ENCODE measurements around the gene SPAG9.

Gene SPAG9, protein sequence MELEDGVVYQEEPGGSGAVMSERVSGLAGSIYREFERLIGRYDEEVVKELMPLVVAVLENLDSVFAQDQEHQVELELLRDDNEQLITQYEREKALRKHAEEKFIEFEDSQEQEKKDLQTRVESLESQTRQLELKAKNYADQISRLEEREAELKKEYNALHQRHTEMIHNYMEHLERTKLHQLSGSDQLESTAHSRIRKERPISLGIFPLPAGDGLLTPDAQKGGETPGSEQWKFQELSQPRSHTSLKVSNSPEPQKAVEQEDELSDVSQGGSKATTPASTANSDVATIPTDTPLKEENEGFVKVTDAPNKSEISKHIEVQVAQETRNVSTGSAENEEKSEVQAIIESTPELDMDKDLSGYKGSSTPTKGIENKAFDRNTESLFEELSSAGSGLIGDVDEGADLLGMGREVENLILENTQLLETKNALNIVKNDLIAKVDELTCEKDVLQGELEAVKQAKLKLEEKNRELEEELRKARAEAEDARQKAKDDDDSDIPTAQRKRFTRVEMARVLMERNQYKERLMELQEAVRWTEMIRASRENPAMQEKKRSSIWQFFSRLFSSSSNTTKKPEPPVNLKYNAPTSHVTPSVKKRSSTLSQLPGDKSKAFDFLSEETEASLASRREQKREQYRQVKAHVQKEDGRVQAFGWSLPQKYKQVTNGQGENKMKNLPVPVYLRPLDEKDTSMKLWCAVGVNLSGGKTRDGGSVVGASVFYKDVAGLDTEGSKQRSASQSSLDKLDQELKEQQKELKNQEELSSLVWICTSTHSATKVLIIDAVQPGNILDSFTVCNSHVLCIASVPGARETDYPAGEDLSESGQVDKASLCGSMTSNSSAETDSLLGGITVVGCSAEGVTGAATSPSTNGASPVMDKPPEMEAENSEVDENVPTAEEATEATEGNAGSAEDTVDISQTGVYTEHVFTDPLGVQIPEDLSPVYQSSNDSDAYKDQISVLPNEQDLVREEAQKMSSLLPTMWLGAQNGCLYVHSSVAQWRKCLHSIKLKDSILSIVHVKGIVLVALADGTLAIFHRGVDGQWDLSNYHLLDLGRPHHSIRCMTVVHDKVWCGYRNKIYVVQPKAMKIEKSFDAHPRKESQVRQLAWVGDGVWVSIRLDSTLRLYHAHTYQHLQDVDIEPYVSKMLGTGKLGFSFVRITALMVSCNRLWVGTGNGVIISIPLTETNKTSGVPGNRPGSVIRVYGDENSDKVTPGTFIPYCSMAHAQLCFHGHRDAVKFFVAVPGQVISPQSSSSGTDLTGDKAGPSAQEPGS (N-terminal part only)

GRCh38 chr17:51120739-51121619 lies at the start of gene SPAG9:
TSS of gene SPAG9 (minus strand) at chr17:51120868. CDS start at chr17:51120656, 212 bp downstream.
- peak; percentile 94 for DNase-seq

- no peak for DNase-seq
Measured at GRCh38 chr17:51169340-51169739, 48.7 kb upstream of the SPAG9 start.

GRCh38 chr17:51166987-51167931 lies 46.6 kb upstream of the SPAG9 start:
- DNase-seq = peak; percentile 92

DNA sequence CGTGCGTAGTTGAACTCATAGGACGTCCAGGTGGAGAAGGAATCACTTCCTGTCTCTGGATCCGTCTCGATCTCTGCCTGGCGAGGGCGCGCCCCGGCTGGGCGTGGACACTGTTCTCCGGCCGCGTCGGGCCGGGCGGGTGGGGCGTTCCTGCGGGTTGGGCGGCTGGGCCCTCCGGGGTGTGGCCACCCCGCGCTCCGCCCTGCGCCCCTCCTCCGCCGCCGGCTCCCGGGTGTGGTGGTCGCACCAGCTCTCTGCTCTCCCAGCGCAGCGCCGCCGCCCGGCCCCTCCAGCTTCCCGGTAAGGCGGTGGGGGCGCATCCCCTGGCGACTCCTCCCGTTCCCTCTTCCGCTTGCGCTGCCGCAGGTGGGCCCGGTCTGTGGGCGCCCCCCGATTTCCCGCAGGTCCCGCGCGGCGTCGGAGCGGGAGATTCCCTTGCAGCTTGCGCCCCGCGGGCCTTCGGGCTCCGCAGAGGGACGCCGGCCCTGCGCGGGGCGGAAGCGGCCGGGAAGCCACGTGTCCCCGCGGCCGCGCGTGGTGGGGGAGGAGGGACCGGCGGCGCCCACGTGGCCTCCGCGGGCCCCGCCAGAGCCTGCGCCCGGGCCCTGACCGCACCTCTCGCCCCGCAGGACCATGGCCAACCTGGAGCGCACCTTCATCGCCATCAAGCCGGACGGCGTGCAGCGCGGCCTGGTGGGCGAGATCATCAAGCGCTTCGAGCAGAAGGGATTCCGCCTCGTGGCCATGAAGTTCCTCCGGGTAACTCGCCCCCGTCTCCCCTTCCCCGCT lies 45.7 kb upstream of the SPAG9 start, which contains the start of gene NME2:
Gene NME2, plus strand, starts transcription at position 214 of the 789 bp plus-strand sequence. Its CDS starts 420 bp downstream, at position 634.
- peak; percentile 94 for DNase-seq

DNA sequence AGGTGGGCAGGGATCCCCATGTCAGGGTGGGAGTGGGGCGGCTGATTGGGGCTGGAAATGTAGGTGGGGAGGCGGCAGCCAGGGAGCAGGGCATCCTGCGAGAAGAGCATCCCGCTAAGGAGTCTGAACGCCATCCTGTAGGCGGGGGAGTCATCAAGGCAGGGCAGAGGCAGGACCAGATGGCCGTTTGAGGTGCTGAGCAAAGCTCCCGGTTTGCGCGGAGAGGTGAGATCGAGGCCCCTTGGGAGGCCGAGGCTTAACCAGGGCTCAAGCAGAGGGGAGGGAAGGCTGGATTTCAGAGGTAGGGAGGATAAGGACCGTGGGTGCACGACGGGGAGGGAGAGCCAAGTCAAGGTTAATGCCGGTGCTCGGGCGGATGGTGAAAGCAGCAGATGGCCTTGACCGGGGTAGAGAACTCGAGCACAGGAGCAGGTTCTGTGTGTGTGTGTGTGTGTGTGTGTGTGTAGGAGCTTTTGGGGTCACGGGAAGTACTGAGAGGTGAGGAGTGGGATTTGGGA lies 45.1 kb upstream of the SPAG9 start:
- no peak for DNase-seq

- DNase-seq = peak; percentile 52
Measured at GRCh38 chr17:51164911-51165679, 44.4 kb upstream of the SPAG9 start.

DNA sequence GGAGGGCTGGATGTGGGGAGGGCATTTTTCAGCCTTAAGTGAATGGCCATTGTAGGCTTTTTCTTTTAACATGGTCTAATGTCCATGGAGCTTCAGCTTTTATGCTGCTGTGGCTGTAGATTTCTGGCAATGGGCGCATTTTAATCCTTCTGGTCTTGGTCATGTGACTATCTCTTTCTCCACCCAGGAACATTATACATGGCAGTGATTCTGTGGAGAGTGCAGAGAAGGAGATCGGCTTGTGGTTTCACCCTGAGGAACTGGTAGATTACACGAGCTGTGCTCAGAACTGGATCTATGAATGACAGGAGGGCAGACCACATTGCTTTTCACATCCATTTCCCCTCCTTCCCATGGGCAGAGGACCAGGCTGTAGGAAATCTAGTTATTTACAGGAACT lies 40.9 kb upstream of the SPAG9 start:
- peak; percentile 17 for DNase-seq

DNA sequence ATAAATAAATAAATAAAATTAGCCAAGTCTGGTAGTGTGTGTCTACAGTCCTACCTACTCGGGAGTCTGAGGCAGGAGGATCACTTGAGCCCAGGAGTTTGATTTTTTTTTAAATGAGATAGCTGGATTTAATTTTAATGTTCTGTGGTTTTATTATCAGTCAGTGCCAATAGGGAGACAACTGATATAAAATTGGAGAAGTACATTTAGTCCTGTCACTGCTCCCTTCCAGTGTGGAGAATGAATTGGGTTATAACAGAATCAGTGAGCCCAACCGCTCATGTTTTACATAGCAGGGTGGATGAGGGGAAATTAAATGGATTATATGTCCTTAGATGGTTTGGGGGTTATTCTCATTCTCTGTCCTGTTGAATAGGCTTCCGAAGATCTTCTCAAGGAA lies 38.9 kb upstream of the SPAG9 start:
- no peak for DNase-seq

- DNase-seq = no peak
Measured at GRCh38 chr17:51155416-51155815, 34.7 kb upstream of the SPAG9 start.

- DNase-seq = no peak
Measured at GRCh38 chr17:51154176-51154575, 33.5 kb upstream of the SPAG9 start.

GRCh38 chr17:51153210-51154072 lies 32.8 kb upstream of the SPAG9 start, which contains the start of gene NME1:
TSS of gene NME1 (plus strand) at chr17:51153559. CDS start at chr17:51155655, 2,096 bp downstream.
- DNase-seq = peak; percentile 100

- DNase-seq = no peak
Measured at GRCh38 chr17:51152766-51153209, 32.1 kb upstream of the SPAG9 start.

GRCh38 chr17:51150932-51151331 lies 30.3 kb upstream of the SPAG9 start:
- DNase-seq = no peak

DNA sequence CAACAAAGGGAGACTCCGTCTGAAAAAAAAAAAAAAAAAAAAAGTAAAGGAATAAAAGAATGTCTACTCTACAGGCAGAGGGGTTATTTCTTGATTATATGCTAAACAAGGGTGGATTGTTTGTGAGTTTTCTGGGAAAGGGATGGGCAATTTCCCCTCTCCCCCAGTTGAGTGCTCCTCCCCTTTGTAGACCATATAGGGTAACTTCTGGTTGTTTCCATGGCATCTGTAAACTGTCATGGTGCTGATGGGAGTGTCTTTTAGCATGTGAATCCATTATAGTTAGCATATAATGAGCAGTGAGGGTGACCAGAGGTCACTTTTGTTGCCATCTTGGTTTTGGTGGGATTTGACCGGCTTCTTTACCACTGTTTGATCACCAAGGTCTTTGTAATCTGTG lies 28.5 kb upstream of the SPAG9 start:
- DNase-seq = no peak

GRCh38 chr17:51147650-51148049 lies 27.0 kb upstream of the SPAG9 start:
- DNase-seq = no peak

- no peak for DNase-seq
Measured at GRCh38 chr17:51144266-51145022, 23.8 kb upstream of the SPAG9 start.

- no peak for DNase-seq
Measured at GRCh38 chr17:51142597-51142996, 21.9 kb upstream of the SPAG9 start.

All from activated CD8-positive, alpha-beta memory T cell treated with anti-CD3 and anti-CD28 coated beads for 24 hours (primary cell).